Measurements from ENCODE around the gene SPO11. TPM values are rescaled to one million over a fixed set of nuclear protein-coding genes. Genes with fewer than 3 reads are reported as not detected.

Gene SPO11
- total and polyA plus RNA-seq, 2 of the 8 experiments (the other 6 are each of a cell fraction or from before 2014, with no cell fraction given) = not detected

DNA sequence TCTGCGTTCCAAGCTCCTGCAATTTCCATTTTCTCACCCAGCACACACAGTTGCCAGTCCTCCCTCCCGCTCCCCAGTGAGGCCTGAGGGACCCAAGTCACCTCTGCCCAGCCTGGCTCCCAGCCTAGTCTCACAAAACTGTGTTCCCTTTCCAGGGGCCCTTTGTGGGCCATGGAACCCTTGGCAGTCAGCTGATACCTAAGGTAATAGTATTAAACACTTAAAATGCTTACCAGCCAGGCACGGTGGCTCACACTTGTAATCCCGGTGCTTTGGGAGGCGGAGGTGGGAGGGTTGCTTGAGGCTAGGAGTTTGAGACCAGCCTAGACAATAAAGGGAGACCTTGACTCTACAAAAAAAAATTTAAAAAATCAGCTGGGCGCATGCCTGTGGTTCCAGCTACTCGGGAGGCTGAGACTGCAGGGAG lies 58.4 kb downstream of the SPO11 start:
- Histone ChIP-seq H4K5ac (ENCODE audit: insufficient read length, low read depth, low read length) (no peak overlapping the region), H2BK12ac (ENCODE audit: low read depth, low read length) (no peak overlapping the region), H3K36me3 (ENCODE audit: control insufficient read depth in 2 of 4, insufficient read depth in 4 of 4, low read length in 3 of 4) (peaks cover 0 to under 1% (median under 1%) of the 10 kb centered on the region in 4 experiments; a peak in 3 of 8 replicates), H2BK120ac (replicated peaks; ENCODE audit: low read depth, low read length) (no peak overlapping the region), H3K23me2 (ENCODE audit: low read depth, low read length) (peaks cover 5% of the 10 kb centered on the region; the same call in 1 of the 2 replicates), H3K79me2 (ENCODE audit: control insufficient read depth in 1 of 2, insufficient read depth in 2 of 2, low read length in 2 of 2) (peaks cover 0 to 13% of the 10 kb centered on the region in 2 experiments; a peak in 3 of 4 replicates), H3K9me3 (ENCODE audit: insufficient read depth in 2 of 2, low read depth in 1 of 2, low read length in 1 of 2) (no peaks in the 10 kb centered on the region), H3K18ac (ENCODE audit: extremely low read depth, low read length) (no peak overlapping the region), H4K91ac (replicated peaks; ENCODE audit: insufficient read length, low read length) (peak overlapping the region; percentile 59), H2BK15ac (ENCODE audit: low read length) (no peak overlapping the region), H3K9ac (replicated peaks in 1 of 4; ENCODE audit: extremely low read depth in 1 of 4, low read depth in 3 of 4, low read length in 3 of 4) (no peak overlapping the region), H4K20me1 (replicated peaks in 1 of 2; ENCODE audit: control insufficient read depth in 1 of 2, insufficient read depth in 2 of 2, low read length in 2 of 2) (peaks cover 2 to 6% of the 10 kb centered on the region in 2 experiments), H3K27ac (ENCODE audit: low read depth, low read length) (no peak overlapping the region), H3K4me1 (replicated peaks in 1 of 4; ENCODE audit: control insufficient read depth in 3 of 4, insufficient read depth in 4 of 4, low read length in 3 of 4) (peaks cover 0 to 16% (median 14%) of the 10 kb centered on the region in 4 experiments; a peak in 5 of 7 replicates), H3K27me3 (replicated peaks in 1 of 4; ENCODE audit: control insufficient read depth in 3 of 4, extremely low read depth in 1 of 4, insufficient read depth in 3 of 4, low read length in 3 of 4) (peaks cover 0 to 10% (median 4%) of the 10 kb centered on the region in 4 experiments; a peak in 4 of 7 replicates), H2BK20ac (ENCODE audit: low read length) (no peak overlapping the region), H4K8ac (ENCODE audit: extremely low read depth, insufficient read depth, low read length) (no peak overlapping the region), H3K23ac (ENCODE audit: insufficient read length) (no peak overlapping the region), H3K4ac (replicated peaks; ENCODE audit: insufficient read length, low read depth, low read length) (no peak overlapping the region), H2BK5ac (ENCODE audit: low read depth, low read length) (no peak overlapping the region), H2AFZ (ENCODE audit: low read length) (no peak overlapping the region), H3K14ac (ENCODE audit: insufficient read length) (no peak overlapping the region), H3K4me2 (ENCODE audit: insufficient read depth in 1 of 2, low read depth in 2 of 2, low read length in 2 of 2) (no peak overlapping the region), H3K56ac (replicated peaks; ENCODE audit: insufficient read length, low read depth, low read length) (no peak overlapping the region), H3K4me3 (ENCODE audit: extremely low read depth in 1 of 4, insufficient read depth in 2 of 4, low read depth in 3 of 4, low read length in 4 of 4) (no peak overlapping the region), H2AK5ac (ENCODE audit: low read depth, low read length) (no peak overlapping the region), H3K79me1 (ENCODE audit: low read depth, low read length) (peaks cover 3% of the 10 kb centered on the region)
- WGBS, 2 experiments (ENCODE audit: extremely low coverage in 1 of 2, insufficient coverage in 1 of 2, insufficient read length in 1 of 2, insufficient replicate concordance in 2 of 2, low coverage in 1 of 2, low lambda C conversion rate in 2 of 2, missing lambda C conversion rate in 1 of 2) = 93% methylated on average over 7 of the region's 7 CpGs; no CpG with 5 or more reads in 1 of the 2 experiments
- no peak for FAIRE-seq
- CTCF ChIA-PET (ENCODE audit: partially characterized antibody) = interaction anchor here (0.9 to 2.4 kb wide), 7 partner anchors 11 to 111 kb away, joined by 3 to 6 read pairs (median 4); no protein-coding TSS in a partner anchor
- no peak for DNase-seq (ENCODE audit: low read depth in 1 of 2, low spot score in 2 of 2)
- POLR2A ChIA-PET (ENCODE audit: partially characterized antibody) = interaction anchor here (0.6 to 1.3 kb wide), 2 partner anchors 24 to 47 kb away, joined by 3 read pairs; no protein-coding TSS in a partner anchor
- TF ChIP-seq KDM1A (IDR thresholded peaks at IDR 0.05; ENCODE audit: borderline replicate concordance, low read length) (no peak), SP1 (IDR thresholded peaks at IDR 0.05; ENCODE audit: low read depth, low read length) (no peak), EZH2 (IDR thresholded peaks at IDR 0.05; ENCODE audit: low read depth, low read length, severe bottlenecking) (no peak), POLR2AphosphoS5 (IDR thresholded peaks at IDR 0.05; ENCODE audit: low read depth, low read length) (no peak), HDAC2 (IDR thresholded peaks at IDR 0.05; ENCODE audit: borderline replicate concordance in 1 of 2, low read depth in 2 of 2, low read length in 2 of 2) (no peak), TAF1 (IDR thresholded peaks at IDR 0.05; ENCODE audit: low read depth, low read length) (no peak), CTBP2 (IDR thresholded peaks at IDR 0.05; ENCODE audit: borderline replicate concordance, insufficient read depth, insufficient read length, low read length) (no peak)
- TF ChIP-seq, protein P1, sequence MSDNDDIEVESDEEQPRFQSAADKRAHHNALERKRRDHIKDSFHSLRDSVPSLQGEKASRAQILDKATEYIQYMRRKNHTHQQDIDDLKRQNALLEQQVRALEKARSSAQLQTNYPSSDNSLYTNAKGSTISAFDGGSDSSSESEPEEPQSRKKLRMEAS (IDR thresholded peaks at IDR 0.05) = no peak
- TF ChIP-seq, protein P2, sequence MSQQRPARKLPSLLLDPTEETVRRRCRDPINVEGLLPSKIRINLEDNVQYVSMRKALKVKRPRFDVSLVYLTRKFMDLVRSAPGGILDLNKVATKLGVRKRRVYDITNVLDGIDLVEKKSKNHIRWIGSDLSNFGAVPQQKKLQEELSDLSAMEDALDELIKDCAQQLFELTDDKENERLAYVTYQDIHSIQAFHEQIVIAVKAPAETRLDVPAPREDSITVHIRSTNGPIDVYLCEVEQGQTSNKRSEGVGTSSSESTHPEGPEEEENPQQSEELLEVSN (IDR thresholded peaks at IDR 0.05) = no peak

Data from H1 (cell line).